SU-DHL-6 (cell line): ENCODE measurements around the gene ABCC10.

ENCODE experiments used
- CTCF ChIP-seq: fragments of 200-600 bp; sonication (generic); IDR thresholded peaks from one replicate; pipeline ENCODE4 v1.5.1; 2017; ENCODE audit warnings: antibody characterized with exemption, mild to moderate bottlenecking, low read length, moderate library complexity; ENCODE audit not compliant: insufficient read depth, poor library complexity, severe bottlenecking
- EZH2phosphoT487 ChIP-seq: fragments of 200-600 bp; sonication (generic), shearing (Covaris generic); conservative IDR thresholded peaks from 2 replicates; pipeline ENCODE4 v1.6.1; 2018; ENCODE audit warnings: mild to moderate bottlenecking, antibody characterized with exemption, low read length, moderate library complexity, mixed read lengths

- TF ChIP-seq CTCF = no peak
- no peak for TF ChIP-seq EZH2phosphoT487
Measured at GRCh38 chr6:43389730-43390295, 37.5 kb upstream of the ABCC10 start.
